NCI-H146 treated with DMSO at 0.1 percent for 48 hours (cell line): ENCODE results near the gene EMC10.

Source experiments
- DNase-seq: peaks from one replicate; lab custom pipeline; 2025; ENCODE audit not compliant: unreplicated experiment; lab: John Stamatoyannopoulos, UW

The EMC10 gene

GRCh38 chr19:50477751-50478515, 1.6 kb downstream of the EMC10 start:
- no peak for DNase-seq

GRCh38 chr19:50478901-50479715, 2.8 kb downstream of the EMC10 start:
- DNase-seq = no peak

GRCh38 chr19:50479761-50480251, 3.5 kb downstream of the EMC10 start:
- DNase-seq = no peak

GRCh38 chr19:50480281-50481111, 4.2 kb downstream of the EMC10 start:
- DNase-seq = no peak

GRCh38 chr19:50481351-50482149, 5.2 kb downstream of the EMC10 start:
- DNase-seq = no peak

- DNase-seq = no peak
Measured at GRCh38 chr19:50482271-50482855, 6.1 kb downstream of the EMC10 start.

- no peak for DNase-seq
Measured at GRCh38 chr19:50482916-50483315, 6.6 kb downstream of the EMC10 start.

GRCh38 chr19:50485284-50485955, 9.1 kb downstream of the EMC10 start:
- no peak for DNase-seq

- DNase-seq = no peak
Measured at GRCh38 chr19:50486823-50487515, 10.7 kb downstream of the EMC10 start.

GRCh38 chr19:50488389-50489194, 12.3 kb downstream of the EMC10 start:
- no peak for DNase-seq

GRCh38 chr19:50489461-50490011, 13.2 kb downstream of the EMC10 start:
- no peak for DNase-seq

- no peak for DNase-seq
Measured at GRCh38 chr19:50490411-50490811, 14.1 kb downstream of the EMC10 start.

- no peak for DNase-seq
Measured at GRCh38 chr19:50490991-50491472, 14.7 kb downstream of the EMC10 start.

GRCh38 chr19:50492303-50493052, 16.2 kb downstream of the EMC10 start:
- no peak for DNase-seq

- DNase-seq = no peak
Measured at GRCh38 chr19:50493171-50493570, 16.9 kb downstream of the EMC10 start.

GRCh38 chr19:50494186-50495019, 18.1 kb downstream of the EMC10 start:
- DNase-seq = no peak
